Small intestine (tissue), 7 donors: Measurements from ENCODE around the gene FAM210A. TPM values are rescaled to one million over a fixed set of nuclear protein-coding genes. Genes with fewer than 3 reads are reported as not detected.

Experiments used
- DNase-seq, 2 donors: peaks; one replicate each; pipeline versions ENCODE4 v3.0.0 to v3.0.0-alpha.2; 2013
- FAIRE-seq: peaks from 2 replicates; lab custom pipeline; 2012; peaks lifted over from hg19 to GRCh38; lab: Jason Lieb, UNC
- H3K27ac ChIP-seq, 3 donors: one replicate each; pipeline ENCODE4 v1.5.1; 2013; ENCODE audit warnings: low read length in 2 of 3, mild to moderate bottlenecking in 2 of 3, control low read depth in 1 of 3, inconsistent platforms in 1 of 3, low read depth in 1 of 3, moderate library complexity in 1 of 3
- H3K27me3 ChIP-seq, 3 donors: one replicate each; pipeline ENCODE4 v1.6.1; 2013; ENCODE audit warnings: low read length in 3 of 3, inconsistent platforms in 1 of 3; ENCODE audit not compliant: control insufficient read depth in 3 of 3, insufficient read depth in 3 of 3
- H3K36me3 ChIP-seq, 3 donors: one replicate each; pipeline ENCODE4 v1.6.1; 2013; ENCODE audit warnings: low read length in 3 of 3, inconsistent platforms in 1 of 3, low read depth in 1 of 3, mild to moderate bottlenecking in 1 of 3, moderate library complexity in 1 of 3; ENCODE audit not compliant: control insufficient read depth in 3 of 3, insufficient read depth in 2 of 3
- H3K4me1 ChIP-seq, 3 donors: one replicate each; pipeline ENCODE4 v1.6.1; 2013; ENCODE audit warnings: low read length in 2 of 3, inconsistent platforms in 1 of 3, low read depth in 1 of 3, mild to moderate bottlenecking in 1 of 3, moderate library complexity in 1 of 3; ENCODE audit not compliant: control insufficient read depth in 3 of 3, insufficient read depth in 2 of 3
- H3K4me3 ChIP-seq, 3 donors: one replicate each; pipeline ENCODE4 v1.5.1; 2013; ENCODE audit warnings: low read length in 3 of 3, control low read depth in 1 of 3, inconsistent platforms in 1 of 3, low read depth in 1 of 3, mild to moderate bottlenecking in 1 of 3, moderate library complexity in 1 of 3
- H3K9me3 ChIP-seq, 2 donors: one replicate each; pipeline ENCODE4 v1.6.1; 2013; ENCODE audit warnings: low read depth in 1 of 2, low read length in 1 of 2; ENCODE audit not compliant: control insufficient read depth in 2 of 2, insufficient read depth in 1 of 2
- WGBS, 3 donors: extraction: QIAGEN DNeasy Blood & Tissue Kit; methylation state at CpG; one replicate each; pipeline ENCODE4 v1.1.7; 2013; 5-methylcytosine and 5-hydroxymethylcytosine counted together
- polyA plus RNA-seq, 4 donors: library from polyadenylated mRNA; stranded (reverse) in 3 of 4; unstranded in 1 of 4; fragments of 200-250 nt in 3 of 4; fragments of 120-200 nt in 1 of 4; gene quantifications; one replicate each; pipeline versions ENCODE4 v1.2.1 to v1.2.3, GENCODE V29; 2013
- donor health status: healthy with polysubstance abuse.
- donor health status: control.
- donor health status: control.
- donor health status: Bipolar disorder and iron deficiency.
- donor health status: healthy.

The FAM210A gene
- polyA plus RNA-seq, 4 donors, result 4.3 to 18.1 (median 7.5) TPM

DNA sequence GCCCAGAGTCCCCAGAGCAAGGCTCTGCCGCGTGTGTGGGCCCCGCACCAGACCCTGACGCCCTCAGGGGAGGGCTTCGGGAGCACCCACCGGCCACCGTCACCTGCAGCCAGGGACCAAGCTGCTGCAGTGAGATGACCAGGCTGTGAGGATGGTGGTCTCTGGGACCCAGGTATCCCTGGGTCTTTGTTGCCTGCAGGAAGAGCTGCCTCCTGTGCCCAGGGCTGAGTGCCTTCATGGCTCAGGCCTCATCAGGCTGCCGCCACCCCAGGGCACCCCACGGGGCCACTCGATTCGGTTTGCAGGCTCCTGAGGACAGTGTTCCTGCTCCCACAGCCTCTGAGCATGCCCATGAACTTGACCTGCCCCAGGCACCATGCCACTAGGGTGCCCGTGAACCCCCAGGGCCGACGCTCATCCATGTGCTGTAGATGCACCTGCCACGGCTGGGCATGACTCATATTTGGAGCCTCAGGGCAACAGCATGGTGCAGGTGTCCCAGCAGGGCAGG lies 109.8 kb downstream of the FAM210A start:
- Histone ChIP-seq H3K9me3 (no peaks in the 10 kb centered on the region), H3K27me3 (peaks cover 0 to 17% (median 0%) of the 10 kb centered on the region in 3 donors), H3K27ac (peak overlapping the region in 2 of 3 donors; percentile 27 to 42), H3K36me3 (no peaks in the 10 kb centered on the region), H3K4me3 (no peak overlapping the region), H3K4me1 (no peaks in the 10 kb centered on the region)
- DNase-seq (no peak), FAIRE-seq (no peak)
- 73 to 80% (median 75%) methylated on average over 15 of the region's 15 CpGs for WGBS, 3 donors

DNA sequence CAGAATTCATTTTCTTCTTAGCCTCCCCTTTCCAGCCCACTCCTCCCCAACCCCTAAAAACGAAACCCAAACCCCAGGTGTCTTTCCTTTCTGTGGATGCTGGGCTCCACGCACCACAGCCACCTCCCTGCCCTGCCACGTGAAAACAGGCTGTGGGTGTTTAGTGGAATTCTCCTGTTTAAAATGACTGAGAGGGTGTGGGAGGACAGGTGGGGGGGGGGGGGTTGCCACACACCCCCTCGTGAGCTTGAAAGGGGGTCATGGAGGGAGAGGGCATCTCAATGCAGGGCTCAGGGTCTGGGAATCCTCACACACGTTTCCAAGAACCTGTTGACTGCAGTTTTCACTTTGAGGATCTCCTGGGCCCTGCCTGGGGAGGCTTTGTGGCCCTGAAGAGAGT lies 110.3 kb downstream of the FAM210A start:
- DNase-seq (no peak), FAIRE-seq (no peak)
- no peak overlapping the region for H3K4me3 ChIP-seq
- peak overlapping the region in 1 of 3 donors; percentile 27 for H3K27ac ChIP-seq
- H3K9me3 ChIP-seq, result no peaks in the 10 kb centered on the region
- no peaks in the 10 kb centered on the region for H3K4me1 ChIP-seq
- no peaks in the 10 kb centered on the region for H3K36me3 ChIP-seq
- peaks cover 0 to 22% (median 0%) of the 10 kb centered on the region in 3 donors for H3K27me3 ChIP-seq
- WGBS, 3 donors, result 74 to 79% (median 75%) methylated on average over 5 of the region's 5 CpGs

DNA sequence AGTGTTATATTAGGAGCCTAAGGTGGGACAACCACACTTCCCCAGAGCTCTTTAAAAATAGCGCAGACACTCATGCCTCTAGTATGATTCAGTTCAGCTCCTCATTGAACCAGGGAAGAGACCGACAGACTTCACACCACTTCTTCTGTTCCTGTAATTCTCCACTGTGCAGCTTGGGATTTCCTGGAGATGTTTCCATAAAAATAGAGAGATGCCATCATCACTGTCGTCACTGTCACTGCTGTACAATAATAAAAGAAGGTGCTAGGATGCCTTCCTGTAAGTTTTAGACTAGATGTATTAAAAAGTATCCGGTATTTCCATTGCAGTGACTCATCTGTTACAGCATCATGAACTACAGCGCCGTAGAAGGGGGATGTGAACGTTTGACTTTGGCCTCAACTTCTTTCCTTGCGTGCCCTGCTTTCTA lies 110.9 kb downstream of the FAM210A start:
- FAIRE-seq (no peak), DNase-seq (peak in 1 of 2 donors; percentile 17)
- Histone ChIP-seq H3K4me1 (no peaks in the 10 kb centered on the region), H3K4me3 (no peak overlapping the region), H3K9me3 (no peaks in the 10 kb centered on the region), H3K27me3 (peaks cover 0 to 27% (median 0%) of the 10 kb centered on the region in 3 donors), H3K36me3 (no peaks in the 10 kb centered on the region), H3K27ac (peak overlapping the region in 2 of 3 donors; percentile 63 to 81)
- 66 to 93% (median 68%) methylated on average over 8 of the region's 8 CpGs for WGBS, 3 donors

DNA sequence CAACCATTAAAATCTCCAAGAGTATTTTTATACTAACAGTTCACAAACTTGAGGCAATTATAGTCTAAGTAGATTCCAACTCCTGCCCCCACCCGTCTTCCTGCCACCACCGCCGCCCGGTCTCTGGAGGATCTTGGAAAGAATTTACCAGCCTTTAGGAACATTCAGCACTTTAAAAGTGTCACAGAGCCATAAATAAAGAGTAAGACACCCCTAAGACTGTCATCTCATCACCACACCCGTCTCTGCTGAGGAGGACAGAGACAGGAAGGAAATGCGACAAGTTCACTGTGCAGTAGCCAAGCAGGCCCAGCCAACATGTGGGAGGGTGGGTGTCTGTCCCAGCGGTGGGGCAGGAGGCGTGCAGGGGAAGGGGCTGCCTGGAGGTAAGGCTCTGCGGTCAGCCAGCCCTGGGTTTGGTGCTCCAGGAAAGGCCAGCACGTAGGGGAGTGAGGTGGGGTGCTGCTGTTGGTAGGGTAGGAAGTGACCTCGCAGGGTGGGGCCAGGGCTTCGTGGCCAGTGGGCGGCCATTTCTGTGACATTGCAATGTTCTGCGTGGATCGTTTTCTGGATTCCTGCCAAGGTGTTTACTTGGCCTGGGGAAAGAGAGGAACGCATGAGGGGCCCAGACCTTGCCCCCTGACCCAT lies 111.6 kb downstream of the FAM210A start:
- Histone ChIP-seq H3K9me3 (no peaks in the 10 kb centered on the region), H3K4me1 (no peaks in the 10 kb centered on the region), H3K27me3 (peaks cover 0 to 28% (median 0%) of the 10 kb centered on the region in 3 donors), H3K4me3 (peak overlapping the region in 1 of 3 donors; percentile 28), H3K36me3 (no peaks in the 10 kb centered on the region), H3K27ac (peak overlapping the region in 2 of 3 donors; percentile 63 to 81)
- FAIRE-seq (no peak), DNase-seq (peak in 1 of 2 donors; percentile 31)
- 62 to 92% (median 71%) methylated on average over 16 of the region's 16 CpGs for WGBS, 3 donors

DNA sequence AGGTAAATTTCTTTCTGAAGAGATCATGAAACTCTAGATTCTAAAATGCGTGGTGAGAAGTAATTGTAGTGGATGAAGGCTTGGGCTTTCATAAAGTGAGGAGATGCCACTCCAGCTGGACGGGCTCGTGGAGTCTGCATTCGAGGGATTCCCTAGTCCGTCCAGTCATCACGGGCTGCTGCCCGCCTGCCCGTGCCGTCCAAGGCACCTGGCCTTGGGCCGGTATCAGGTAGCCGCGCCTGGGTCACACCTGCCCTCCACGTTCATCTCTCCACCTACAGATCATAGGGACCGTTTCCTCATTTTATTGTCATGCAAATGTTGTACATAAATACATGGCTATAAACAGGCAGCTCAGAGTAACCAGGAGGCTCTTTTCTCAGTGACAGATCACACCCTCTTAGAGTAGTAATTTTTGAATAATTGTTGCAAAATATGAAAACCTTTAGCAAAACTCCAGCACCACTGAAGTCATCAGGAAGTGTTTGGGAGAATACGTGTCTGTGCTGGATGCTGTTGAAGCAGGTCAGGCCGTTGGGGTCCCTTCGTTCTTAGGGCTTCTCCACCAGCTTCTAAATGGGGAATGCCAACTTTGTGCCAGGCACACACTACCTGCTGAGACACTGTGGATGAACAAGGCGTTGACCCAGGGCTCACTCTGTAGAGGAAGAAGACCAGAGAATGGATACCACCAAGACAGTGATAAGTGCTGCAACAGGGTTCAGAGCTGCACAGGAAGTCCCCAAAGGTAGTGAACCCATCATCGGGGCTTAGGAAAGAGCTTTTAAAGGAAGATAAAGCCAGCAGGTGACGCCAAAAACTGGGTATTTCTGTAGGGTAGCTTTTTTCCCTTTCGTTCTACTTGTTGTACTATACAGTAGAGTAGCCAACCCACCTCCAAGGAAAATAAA lies 112.5 kb downstream of the FAM210A start:
- FAIRE-seq, result no peak

More for the DNA sequence above, 112.5 kb downstream of the FAM210A start:
- H3K27ac ChIP-seq, result peak overlapping the region in 2 of 3 donors; percentile 57 to 74
- H3K4me1 ChIP-seq, result peaks cover 0 to 3% (median 0%) of the 10 kb centered on the region in 3 donors
- peak overlapping the region in 1 of 3 donors; percentile 22 for H3K4me3 ChIP-seq
- WGBS, 3 donors, result 40 to 67% (median 51%) methylated on average over 21 of the region's 21 CpGs
- H3K27me3 ChIP-seq, result peaks cover 0 to 28% (median 0%) of the 10 kb centered on the region in 3 donors
- no peaks in the 10 kb centered on the region for H3K9me3 ChIP-seq
- H3K36me3 ChIP-seq, result no peaks in the 10 kb centered on the region
- peak in 1 of 2 donors; percentile 6 for DNase-seq

Other genes starting within 250 kb of the FAM210A start
- gene RNMT, start 115 bp upstream of the FAM210A start, polyA plus RNA-seq, result 10 to 100 TPM in 1 of 4 donors, 1 to 10 TPM in 3; 8.4 to 35.7 (median 9.6) TPM
- 1 to 10 TPM in 1 of 4 donors, not detected in 3; 5.0 TPM for gene MC5R, start 97.6 kb upstream of the FAM210A start, polyA plus RNA-seq
- gene MC2R, start 189.0 kb upstream of the FAM210A start, polyA plus RNA-seq, result under 1 TPM in 2 of 4 donors, not detected in 2; 0.01 to 0.46 TPM